HG02623 (cell line): ENCODE data around the gene SIL1.

Source experiments
- ATAC-seq: cut with Tn5 transposase; IDR thresholded peaks from one replicate; pipeline ENCODE4 v1.9.1; 2021; ENCODE audit warnings: moderate library complexity; ENCODE audit not compliant: unreplicated experiment

Gene SIL1

DNA sequence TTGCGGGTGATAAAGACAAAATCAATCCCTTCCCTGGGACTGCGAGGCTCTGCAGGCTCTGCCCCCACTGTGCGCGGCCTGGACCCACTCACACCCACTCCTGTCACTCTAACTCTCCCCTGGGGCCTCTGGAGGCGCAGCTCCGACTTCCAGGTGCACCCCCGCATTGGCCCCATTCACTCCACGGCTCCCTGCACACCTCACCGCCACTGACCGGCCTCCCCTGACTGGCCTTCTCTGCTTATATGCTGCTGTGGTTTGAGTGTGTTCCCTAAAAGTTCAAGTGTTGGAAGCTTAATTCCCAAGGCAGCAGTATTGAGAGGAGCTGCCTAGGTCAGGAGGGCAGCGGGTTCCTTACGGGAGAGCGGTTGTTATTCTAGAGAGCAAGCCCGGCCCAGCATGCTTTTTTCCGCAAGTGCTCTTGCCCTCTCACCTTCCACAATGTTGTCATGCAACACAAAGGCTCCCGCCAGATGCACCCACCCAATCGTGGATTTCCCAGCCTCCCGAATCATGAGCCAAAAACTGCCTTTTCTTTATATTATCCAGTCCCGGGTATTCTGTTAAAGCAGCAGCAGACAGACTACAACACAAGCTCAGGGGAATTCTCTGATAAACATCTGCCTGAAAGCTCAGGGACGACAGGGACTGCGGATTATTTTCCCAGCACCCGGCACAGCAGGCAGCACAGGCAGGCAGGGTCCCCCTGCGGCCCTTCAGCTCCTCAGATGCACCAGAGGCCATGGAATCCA is 249.5 kb downstream of the SIL1 start:
- no peak for ATAC-seq

GRCh38 chr5:138947780-138948179 is 250.4 kb downstream of the SIL1 start:
- no peak for ATAC-seq

DNA sequence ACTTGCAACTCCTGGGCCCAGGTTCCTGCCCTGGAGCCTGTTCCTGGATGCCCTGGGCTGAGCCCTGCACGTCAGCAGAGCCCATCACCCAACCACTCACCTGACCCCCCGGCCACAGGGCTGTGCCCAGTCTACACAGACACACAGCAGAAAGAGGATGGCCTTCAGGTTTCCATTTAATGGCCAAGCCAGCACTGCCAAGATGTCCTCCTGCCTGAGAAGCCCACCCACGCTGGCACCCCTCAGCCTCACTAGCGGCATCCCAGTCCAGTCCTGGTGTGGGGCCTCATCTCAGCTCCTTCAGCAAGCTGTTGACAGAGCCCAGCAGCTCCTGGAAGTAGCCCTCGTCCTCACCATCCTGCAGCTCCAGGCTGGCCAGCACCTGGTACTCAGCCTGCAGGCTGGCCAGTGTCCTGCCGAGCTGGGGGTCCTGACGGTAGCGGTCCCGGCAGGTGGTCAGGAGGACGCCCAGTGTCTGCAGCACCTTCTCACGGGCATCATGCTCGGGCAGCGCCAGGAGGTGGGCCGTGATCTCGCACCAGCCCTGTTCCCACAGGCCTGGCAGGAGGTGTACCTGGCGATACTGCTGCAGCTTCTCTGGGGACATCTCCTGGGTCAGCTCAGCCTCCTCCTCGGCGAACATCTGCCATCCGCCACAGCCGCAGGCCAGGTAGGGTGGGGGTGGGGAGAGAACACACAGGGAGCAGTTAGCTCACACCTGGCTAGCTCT is 251.2 kb downstream of the SIL1 start:
- ATAC-seq: no peak

- ATAC-seq: no peak
Observed at GRCh38 chr5:138946241-138946623, 251.9 kb downstream of the SIL1 start.

DNA sequence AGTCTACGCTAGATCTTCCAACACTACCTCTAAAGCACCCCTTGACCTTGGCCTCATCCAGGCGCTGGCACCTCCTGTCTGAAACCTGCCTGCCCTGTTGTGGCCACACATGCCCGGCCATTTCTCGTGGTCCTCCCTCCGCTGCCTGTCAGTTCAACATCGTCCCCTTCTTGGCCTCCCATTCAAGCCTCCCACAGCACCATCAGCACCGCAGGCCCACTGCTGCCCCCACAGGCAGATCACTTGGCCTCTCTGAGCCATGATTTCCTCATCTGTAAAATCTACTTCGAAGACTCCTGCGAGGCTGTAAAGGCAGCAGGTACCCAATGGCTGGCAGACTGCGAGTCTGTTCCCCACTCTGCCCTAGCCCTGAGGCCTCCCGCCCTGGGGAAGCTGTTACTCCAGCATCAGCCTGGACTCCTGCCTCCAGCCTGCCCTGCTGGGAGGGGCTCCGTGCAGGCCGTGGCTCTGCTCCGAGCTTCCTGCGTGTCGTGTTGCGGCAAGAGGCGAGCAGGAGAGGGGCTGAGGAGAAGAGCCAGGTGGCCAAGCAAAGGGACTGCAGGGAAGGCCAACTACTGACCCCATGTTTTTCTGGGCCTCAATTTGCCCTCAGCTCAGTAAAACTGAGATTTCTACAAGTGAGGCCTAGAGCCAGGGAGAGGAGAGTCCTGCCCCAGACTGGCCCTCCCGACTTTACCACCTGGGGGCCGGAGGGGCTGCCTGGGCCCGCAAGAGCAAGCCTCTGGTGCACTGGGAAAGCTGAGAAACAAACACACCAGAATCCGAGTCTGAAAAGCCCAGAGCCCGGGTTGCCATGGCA is 252.5 kb downstream of the SIL1 start:
- no peak for ATAC-seq

GRCh38 chr5:138944527-138945322 is 253.4 kb downstream of the SIL1 start:
- no peak for ATAC-seq

DNA sequence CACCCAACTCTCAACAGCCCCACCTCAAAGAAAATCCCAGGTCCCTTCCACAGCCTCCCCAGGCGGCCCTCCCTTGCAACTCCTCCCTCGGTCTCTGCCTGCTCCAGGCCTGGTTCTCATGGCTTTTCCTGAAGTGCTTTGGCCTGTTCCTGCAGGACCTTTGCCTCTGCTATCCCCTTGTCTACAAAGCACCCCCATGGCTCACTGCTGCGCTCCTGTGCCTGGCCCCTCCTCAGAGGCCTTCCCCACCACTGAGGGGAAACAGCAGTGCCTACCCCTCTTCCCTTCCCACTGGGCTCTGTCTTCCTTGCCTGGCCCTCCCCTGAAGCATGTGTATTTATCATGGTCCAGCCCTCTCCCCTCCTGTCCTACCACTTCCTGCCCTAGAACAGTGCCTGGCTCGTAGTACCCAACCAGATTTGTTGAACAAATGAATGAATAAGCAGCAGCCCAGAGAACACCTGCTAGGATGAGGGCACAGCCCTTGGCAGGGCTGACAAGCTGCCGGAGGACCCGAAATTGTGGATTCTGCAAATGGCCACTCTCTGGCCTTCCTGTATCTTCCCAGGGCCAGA is 254.5 kb downstream of the SIL1 start:
- ATAC-seq: no peak

DNA sequence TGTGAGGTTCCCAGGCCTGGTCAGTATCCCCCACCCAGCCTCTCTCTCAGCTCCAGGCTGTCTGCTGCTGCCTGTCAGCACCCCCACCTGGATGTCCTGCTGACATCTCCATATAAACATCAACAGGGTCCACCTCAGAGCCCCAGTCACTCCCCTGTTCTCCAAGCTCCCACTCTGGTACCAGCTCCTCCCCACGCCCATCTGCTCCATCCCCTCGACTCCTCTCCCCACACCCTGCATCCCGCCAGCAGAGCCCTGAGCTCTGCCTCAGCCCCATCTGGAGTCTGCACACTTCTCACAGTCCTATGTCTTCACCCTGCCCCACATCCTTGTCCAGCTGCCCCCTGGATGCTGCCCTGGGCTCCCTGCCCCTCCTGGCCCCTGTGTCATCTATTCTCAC is 255.3 kb downstream of the SIL1 start:
- ATAC-seq: no peak

DNA sequence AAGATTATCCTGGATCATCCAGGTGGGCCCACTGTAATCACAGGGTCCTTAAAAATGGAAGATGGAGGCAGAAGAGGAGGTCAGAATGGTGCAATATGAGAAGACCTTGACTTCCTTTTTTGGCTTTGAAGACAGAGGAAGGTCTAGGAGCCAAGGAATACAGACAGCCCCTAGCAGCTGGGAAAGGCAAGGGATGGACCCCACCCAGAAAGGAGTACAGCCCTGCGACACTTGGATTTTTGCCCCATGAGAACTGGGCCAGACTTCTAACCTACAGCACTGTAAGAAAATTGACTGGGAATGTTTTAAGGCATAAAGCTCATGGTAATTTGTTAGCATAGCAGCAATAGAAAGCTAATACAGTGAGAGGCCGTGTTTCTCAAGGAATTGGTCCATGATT is 256.1 kb downstream of the SIL1 start:
- no peak for ATAC-seq

DNA sequence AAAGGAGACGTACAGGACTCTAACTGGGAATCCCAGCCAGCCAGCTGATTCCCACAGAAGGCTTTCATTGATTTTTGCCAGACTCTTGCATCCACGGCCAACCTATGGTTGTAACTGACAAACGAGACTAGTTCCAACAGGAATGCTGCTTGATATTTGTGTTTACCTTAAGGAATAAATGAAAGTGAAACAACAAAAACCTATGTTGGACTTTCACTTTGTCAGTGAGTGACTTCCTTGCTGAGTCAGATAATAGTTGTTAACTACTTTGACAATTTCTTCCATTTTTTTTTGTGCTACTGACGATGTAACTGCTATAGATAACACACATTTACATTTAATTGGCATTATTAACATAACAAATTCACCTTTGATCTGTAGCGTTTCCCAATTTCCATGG is 259.6 kb downstream of the SIL1 start:
- ATAC-seq: no peak

DNA sequence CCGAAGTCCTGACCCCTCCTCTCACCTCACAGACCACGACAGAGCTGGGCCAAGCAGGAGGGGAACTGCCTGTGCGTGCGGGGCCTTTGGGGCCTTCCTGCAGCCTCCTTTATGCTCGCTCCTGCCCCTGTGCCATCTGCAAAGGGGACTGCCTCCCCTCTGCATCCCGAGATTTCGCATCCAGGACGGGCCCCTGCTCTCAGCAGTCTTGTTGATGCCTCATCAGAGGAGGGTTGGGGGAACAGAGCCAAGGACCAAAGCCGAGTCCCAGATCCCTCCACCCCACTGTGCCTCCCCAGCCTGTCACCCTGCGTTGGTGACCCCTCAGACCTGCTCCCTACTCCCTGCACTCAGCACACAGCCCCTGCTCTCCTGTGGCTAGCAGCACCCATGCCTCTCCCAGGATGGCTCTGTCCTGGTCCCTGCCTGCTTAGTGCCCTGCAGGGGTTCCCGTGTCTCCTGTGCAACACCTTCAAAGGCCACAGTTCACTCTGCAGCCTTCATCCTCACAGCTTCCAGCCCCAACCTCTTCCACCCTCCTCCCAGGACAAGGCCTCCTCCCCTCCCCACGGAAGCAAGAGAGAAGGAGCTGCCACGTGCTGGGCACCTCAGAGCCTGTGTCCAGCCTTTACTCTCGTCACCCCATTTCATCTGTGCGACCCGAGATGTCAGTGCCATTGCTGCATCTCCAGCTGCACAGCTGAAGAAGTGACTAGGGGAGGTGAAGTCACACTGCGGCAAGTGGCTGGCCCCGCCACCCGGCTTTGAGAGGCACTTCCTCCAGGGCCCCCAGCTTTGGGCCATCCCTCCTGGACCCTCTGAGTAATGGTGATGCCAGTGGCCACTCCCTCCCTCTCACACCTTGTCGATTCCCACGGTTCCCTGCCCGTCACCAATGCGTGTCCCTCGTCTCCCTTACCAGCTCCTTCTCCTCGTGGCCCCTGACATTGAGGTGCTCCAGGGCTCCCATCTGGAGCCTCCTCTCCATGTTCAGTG is 260.5 kb downstream of the SIL1 start:
- no peak for ATAC-seq

DNA sequence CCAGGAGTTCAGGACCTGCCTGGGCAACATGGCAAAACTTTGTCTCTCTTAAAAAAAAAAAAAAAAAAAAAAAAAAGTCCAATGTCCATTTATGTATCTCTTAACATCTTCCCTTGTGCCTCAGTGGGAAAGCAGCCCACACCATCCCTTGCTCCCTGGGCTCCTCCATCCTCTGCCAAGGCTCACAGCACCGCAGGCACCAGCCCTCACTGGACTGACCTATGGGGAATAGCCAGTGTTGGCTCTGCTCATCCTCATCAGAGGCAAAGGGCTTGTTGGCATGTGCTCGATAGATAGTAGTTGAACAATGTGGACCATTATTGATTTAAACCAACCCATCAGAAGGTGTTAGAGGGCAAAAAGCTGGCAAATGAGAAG is 261.2 kb downstream of the SIL1 start:
- no peak for ATAC-seq

- no peak for ATAC-seq
Observed at GRCh38 chr5:138936225-138936967, 261.8 kb downstream of the SIL1 start.

- no peak for ATAC-seq
Observed at GRCh38 chr5:138935466-138935865, 262.7 kb downstream of the SIL1 start.

- no peak for ATAC-seq
Observed at GRCh38 chr5:138934971-138935370, 263.2 kb downstream of the SIL1 start.

- no peak for ATAC-seq
Observed at GRCh38 chr5:138933522-138934290, 264.5 kb downstream of the SIL1 start.

DNA sequence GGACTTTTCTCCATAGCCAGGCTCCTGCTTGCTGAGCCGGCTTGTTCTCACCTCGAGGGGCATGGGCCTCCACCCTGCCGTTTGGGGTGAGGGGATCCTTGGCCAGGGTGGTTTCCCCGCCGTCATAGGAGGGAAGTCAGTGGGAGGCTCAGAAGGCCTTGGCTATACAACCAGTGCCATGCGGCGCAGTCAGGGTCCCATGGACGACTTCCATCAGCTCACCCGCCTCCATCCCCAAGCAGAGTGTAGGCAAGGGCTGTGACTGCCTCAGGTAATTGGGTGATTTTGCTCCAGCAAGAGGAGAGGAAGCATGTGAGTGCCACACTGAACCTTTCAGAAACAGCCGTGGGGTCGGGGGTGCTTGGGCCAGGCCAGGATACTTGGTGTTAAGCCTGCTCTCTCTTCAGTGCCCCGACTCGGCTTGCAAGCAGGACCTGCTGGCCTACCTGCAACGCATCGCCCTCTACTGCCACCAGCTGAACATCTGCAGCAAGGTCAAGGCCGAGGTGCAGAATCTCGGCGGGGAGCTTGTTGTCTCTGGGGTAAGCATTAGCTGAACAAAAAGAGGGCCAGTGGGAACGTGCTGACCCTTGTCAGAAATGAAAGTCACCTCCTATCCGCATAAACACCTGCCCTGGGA is 265.9 kb downstream of the SIL1 start:
- no peak for ATAC-seq
